GM12891 (cell line): ENCODE measurements around the gene GLMN. TPM values are rescaled to one million over a fixed set of nuclear protein-coding genes. Genes with fewer than 3 reads are reported as not detected.
A peak's percentile ranks its signal among the peaks of the same experiment; 100 is the strongest.

Experiments used
- DNase-seq: peaks from one replicate; pipeline ENCODE4 v3.0.0; 2011; ENCODE audit warnings: low spot score; ENCODE audit not compliant: insufficient read length
- FAIRE-seq: peaks from 2 replicates; lab custom pipeline; 2011; peaks lifted over from hg19 to GRCh38; lab: Jason Lieb, UNC
- PAX5 ChIP-seq: IDR thresholded peaks from 2 replicates; pipeline ENCODE4 v1.6.1; 2011; ENCODE audit warnings: low read length, moderate library complexity, mild to moderate bottlenecking; ENCODE audit not compliant: insufficient read depth, severe bottlenecking
- POLR2A ChIP-seq: IDR thresholded peaks from 2 replicates; pipeline ENCODE4 v1.6.1; 2011; ENCODE audit warnings: low read depth, low read length, control low read depth
- POLR2AphosphoS5 ChIP-seq: IDR thresholded peaks from 2 replicates; pipeline ENCODE4 v1.6.1; 2011; ENCODE audit warnings: low read depth, low read length, control low read depth
- POU2F2 ChIP-seq: IDR thresholded peaks from 2 replicates; pipeline ENCODE4 v1.6.1; 2011; ENCODE audit warnings: low read depth, mild to moderate bottlenecking, control low read depth, low read length, moderate library complexity
- SPI1 ChIP-seq: IDR thresholded peaks from 2 replicates; pipeline ENCODE4 v1.6.1; 2011; ENCODE audit warnings: low read depth, low read length, control low read depth
- TAF1 ChIP-seq: IDR thresholded peaks from 2 replicates; pipeline ENCODE4 v1.6.1; 2011; ENCODE audit warnings: low read depth, low read length, control low read depth
- polyA plus RNA-seq: library from polyadenylated mRNA; unstranded; fragments of >200 nt; gene quantifications from one replicate; pipeline ENCODE4 v1.2.1, GENCODE V29; 2012; ENCODE audit warnings: low read depth, missing spikeins, inconsistent platforms; ENCODE audit not compliant: missing spikeins

The GLMN gene
- polyA plus RNA-seq, result 8.4 TPM

- TF ChIP-seq POU2F2 (peak; percentile 44), POLR2AphosphoS5 (peak; percentile 90), SPI1 (no peak), PAX5 (peak; percentile 66), TAF1 (peak; percentile 26; the same call in 1 of the 2 replicates), POLR2A (peak; percentile 93)
- DNase-seq (peak; percentile 72), FAIRE-seq (peak; percentile 98)
Observed at GRCh38 chr1:92298573-92299476, at the start of gene GLMN, which contains the start of gene RPAP2. GLMN (minus strand) TSS chr1:92298987; CDS start chr1:92297999, 988 bp downstream. RPAP2 (plus strand) TSS chr1:92299059; CDS start chr1:92299074, 15 bp downstream.

- TF ChIP-seq POU2F2 (no peak), POLR2AphosphoS5 (no peak), POLR2A (no peak), SPI1 (no peak), TAF1 (no peak), PAX5 (no peak)
- no peak for FAIRE-seq
- no peak for DNase-seq
Observed at GRCh38 chr1:92346866-92347640, 48.3 kb upstream of the GLMN start.

- TF ChIP-seq POLR2AphosphoS5, result no peak
- TF ChIP-seq POU2F2, result no peak
- TF ChIP-seq TAF1, result no peak
- no peak for TF ChIP-seq PAX5
- no peak for TF ChIP-seq SPI1
- no peak for TF ChIP-seq POLR2A
- DNase-seq, result no peak
- no peak for FAIRE-seq
Observed at GRCh38 chr1:92343061-92343460, 44.3 kb upstream of the GLMN start.

GRCh38 chr1:92342401-92342800 lies 43.6 kb upstream of the GLMN start:
- DNase-seq (no peak), FAIRE-seq (no peak)
- TF ChIP-seq SPI1 (no peak), POU2F2 (no peak), TAF1 (no peak), POLR2AphosphoS5 (no peak), POLR2A (no peak), PAX5 (no peak)

- FAIRE-seq (no peak), DNase-seq (no peak)
- TF ChIP-seq POU2F2 (no peak), POLR2AphosphoS5 (no peak), TAF1 (no peak), PAX5 (no peak), SPI1 (no peak), POLR2A (no peak)
Observed at GRCh38 chr1:92340154-92340553, 41.4 kb upstream of the GLMN start.

- DNase-seq (no peak), FAIRE-seq (no peak)
- TF ChIP-seq TAF1 (no peak), PAX5 (no peak), POLR2AphosphoS5 (no peak), POU2F2 (no peak), SPI1 (no peak), POLR2A (no peak)
Observed at GRCh38 chr1:92333668-92334067, 34.9 kb upstream of the GLMN start.

GRCh38 chr1:92329347-92330129 lies 30.8 kb upstream of the GLMN start:
- FAIRE-seq (no peak), DNase-seq (no peak)
- no peak for TF ChIP-seq TAF1
- no peak for TF ChIP-seq PAX5
- TF ChIP-seq POLR2AphosphoS5, result no peak
- no peak for TF ChIP-seq POU2F2
- no peak for TF ChIP-seq SPI1
- TF ChIP-seq POLR2A, result no peak

- no peak for TF ChIP-seq SPI1
- TF ChIP-seq POU2F2, result no peak
- TF ChIP-seq TAF1, result no peak
- TF ChIP-seq POLR2AphosphoS5, result no peak
- TF ChIP-seq PAX5, result no peak
- TF ChIP-seq POLR2A, result no peak
- DNase-seq (no peak), FAIRE-seq (no peak)
Observed at GRCh38 chr1:92327794-92328193, 29.0 kb upstream of the GLMN start.

- no peak for DNase-seq
- TF ChIP-seq PAX5 (no peak), POLR2A (no peak), POU2F2 (no peak), SPI1 (no peak), POLR2AphosphoS5 (no peak), TAF1 (no peak)
- FAIRE-seq, result peak; percentile 68
Observed at GRCh38 chr1:92326681-92327080, 27.9 kb upstream of the GLMN start.
